HG02884 (cell line): ENCODE measurements around the gene MTFR1L.
"Not testable (repeated sequence)": the region's sequence is repeated elsewhere in the genome, so short reads cannot be mapped to it uniquely, and the experiment has no call there.

Experiments used
- ATAC-seq: cut with Tn5 transposase; IDR thresholded peaks from one replicate; pipeline ENCODE4 v1.9.1; 2021; ENCODE audit warnings: mild to moderate bottlenecking, moderate library complexity; ENCODE audit not compliant: unreplicated experiment

The MTFR1L gene

GRCh38 chr1:25825605-25826004, 5.9 kb downstream of the MTFR1L start:
- ATAC-seq = no peak

GRCh38 chr1:25826571-25826970, 6.8 kb downstream of the MTFR1L start:
- no peak for ATAC-seq

- no peak for ATAC-seq
Measured at GRCh38 chr1:25828491-25828890, 8.7 kb downstream of the MTFR1L start.

GRCh38 chr1:25829046-25829445, 9.3 kb downstream of the MTFR1L start:
- no peak for ATAC-seq

GRCh38 chr1:25831569-25832196, 11.9 kb downstream of the MTFR1L start:
- ATAC-seq = no peak

GRCh38 chr1:25832336-25833037, 12.7 kb downstream of the MTFR1L start:
- ATAC-seq = no peak

- ATAC-seq = no peak
Measured at GRCh38 chr1:25833158-25833557, 13.4 kb downstream of the MTFR1L start.

- ATAC-seq = no peak
Measured at GRCh38 chr1:25834894-25835293, 15.1 kb downstream of the MTFR1L start.

- no peak for ATAC-seq
Measured at GRCh38 chr1:25836695-25837094, 16.9 kb downstream of the MTFR1L start.

GRCh38 chr1:25837262-25837875, 17.6 kb downstream of the MTFR1L start:
- no peak for ATAC-seq

- ATAC-seq = not testable (repeated sequence)
Measured at GRCh38 chr1:25839808-25840207, 20.1 kb downstream of the MTFR1L start.

GRCh38 chr1:25843483-25843882, 23.7 kb downstream of the MTFR1L start:
- ATAC-seq = no peak

GRCh38 chr1:25844536-25845337, 25.0 kb downstream of the MTFR1L start:
- no peak for ATAC-seq

GRCh38 chr1:25845664-25846063, 25.9 kb downstream of the MTFR1L start:
- ATAC-seq = no peak

GRCh38 chr1:25847929-25848328, 28.2 kb downstream of the MTFR1L start:
- no peak for ATAC-seq

- no peak for ATAC-seq
Measured at GRCh38 chr1:25848531-25848930, 28.8 kb downstream of the MTFR1L start.

- no peak for ATAC-seq
Measured at GRCh38 chr1:25854554-25854953, 34.8 kb downstream of the MTFR1L start.

GRCh38 chr1:25856856-25857255, 37.1 kb downstream of the MTFR1L start:
- no peak for ATAC-seq

GRCh38 chr1:25858494-25858893, 38.7 kb downstream of the MTFR1L start:
- no peak for ATAC-seq

- ATAC-seq = peak; percentile 69
Measured at GRCh38 chr1:25858906-25859789, 39.4 kb downstream of the MTFR1L start, which contains the start of gene AUNIP. Gene AUNIP (minus strand): TSS chr1:25859457. CDS start chr1:25859357, 100 bp downstream.
